ENCODE results near the gene COL18A1.
A peak's percentile ranks its signal among the peaks of the same experiment; 100 is the strongest.
"Not testable (repeated sequence)": the region's sequence is repeated elsewhere in the genome, so short reads cannot be mapped to it uniquely, and the experiment has no call there.

Gene COL18A1

GRCh38 chr21:45429221-45430175 lies 24.5 kb downstream of the COL18A1 start:
- no peak for DNase-seq

GRCh38 chr21:45430521-45431501 lies 25.8 kb downstream of the COL18A1 start:
- DNase-seq, result no peak

- DNase-seq, result no peak
These were observed 27.0 kb downstream of the COL18A1 start for GRCh38 chr21:45431781-45432572.

- DNase-seq, result no peak
These were observed 27.8 kb downstream of the COL18A1 start for GRCh38 chr21:45432575-45433255.

- no peak for DNase-seq
These were observed 28.3 kb downstream of the COL18A1 start for GRCh38 chr21:45433301-45433700.

- DNase-seq, result no peak
These were observed 29.1 kb downstream of the COL18A1 start for GRCh38 chr21:45433911-45434644.

GRCh38 chr21:45434645-45435217 lies 29.8 kb downstream of the COL18A1 start:
- DNase-seq, result no peak

- no peak for DNase-seq
These were observed 30.5 kb downstream of the COL18A1 start for GRCh38 chr21:45435405-45435981.

- no peak for DNase-seq
These were observed 31.5 kb downstream of the COL18A1 start for GRCh38 chr21:45436351-45437065.

GRCh38 chr21:45437844-45438243 lies 32.9 kb downstream of the COL18A1 start:
- not testable (repeated sequence) for DNase-seq

- DNase-seq, result no peak
These were observed 33.6 kb downstream of the COL18A1 start for GRCh38 chr21:45438391-45439145.

- peak; percentile 39 for DNase-seq
These were observed 34.4 kb downstream of the COL18A1 start for GRCh38 chr21:45439161-45439872.

GRCh38 chr21:45439901-45440461 lies 35.0 kb downstream of the COL18A1 start:
- DNase-seq, result no peak

GRCh38 chr21:45440736-45441350 lies 35.9 kb downstream of the COL18A1 start:
- no peak for DNase-seq

GRCh38 chr21:45441431-45442255 lies 36.7 kb downstream of the COL18A1 start:
- DNase-seq, result no peak

- no peak for DNase-seq
These were observed 37.3 kb downstream of the COL18A1 start for GRCh38 chr21:45442276-45442675.

All from DMS79 treated with DMSO at 0.1 percent for 48 hours (cell line).